ENCODE data around the gene THRB. TPM values are rescaled to one million over a fixed set of nuclear protein-coding genes. Genes with fewer than 3 reads are reported as not detected.

Gene THRB
- total RNA-seq, 1 experiment from 2014 or later = 9.7 TPM

DNA sequence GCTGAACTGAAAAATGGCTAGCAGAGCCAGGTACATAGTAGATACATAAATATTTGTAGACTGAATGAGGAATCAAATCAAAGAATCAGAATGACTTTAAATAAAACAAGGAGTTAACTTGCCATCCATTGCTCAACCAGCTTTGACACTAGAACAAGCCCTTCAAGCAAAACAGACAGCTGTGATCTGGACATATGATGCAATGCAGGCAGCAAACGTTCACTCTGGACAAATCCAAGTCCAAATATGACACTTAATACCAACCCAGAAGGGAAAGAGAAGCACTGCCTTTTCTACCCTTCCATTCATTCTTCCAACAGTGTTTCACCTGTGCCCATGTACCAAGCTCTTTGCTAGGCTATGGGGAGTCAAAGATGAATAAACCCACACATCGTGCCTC, 4.5 kb downstream of the THRB start:
- Histone ChIP-seq H3K4me2 (no peak overlapping the region), H3K4me1 (replicated peaks; ENCODE audit: insufficient read depth) (peaks cover 34% of the 10 kb centered on the region), H3K36me3 (ENCODE audit: low read depth) (no peaks in the 10 kb centered on the region), H3K4me3 (no peak overlapping the region), H3K79me2 (ENCODE audit: low read depth) (peaks cover 79% of the 10 kb centered on the region), H3F3A (ENCODE audit: insufficient read depth, low read depth) (peaks cover 12% of the 10 kb centered on the region), H3K27ac (no peak overlapping the region), H4K20me1 (ENCODE audit: insufficient read depth) (no peaks in the 10 kb centered on the region), H3K9me2 (ENCODE audit: insufficient read depth) (no peaks in the 10 kb centered on the region; the same call in 1 of the 2 replicates), H3K27me3 (ENCODE audit: insufficient read depth, low read depth) (no peaks in the 10 kb centered on the region), H3K9me3 (ENCODE audit: insufficient read depth, low read depth) (no peaks in the 10 kb centered on the region), H2AFZ (no peak overlapping the region)
- intact Hi-C loops (cut with micrococcal nuclease; ENCODE audit: unreplicated experiment) = no loop called here
- ChIA-PET POLR2A (ENCODE audit: unreplicated experiment) (interaction anchor here (0.9 kb wide), 1 partner anchor 601 kb away, joined by 5 read pairs; no protein-coding TSS in a partner anchor), CTCF (interaction anchor here (0.6 kb wide), 1 partner anchor 14 kb away, joined by 3 read pairs; no protein-coding TSS in a partner anchor)
- TF ChIP-seq CTCF (conservative IDR thresholded peaks at IDR 0.05) (no peak), EZH2 (IDR thresholded peaks at IDR 0.05; ENCODE audit: low read depth) (no peak)
- DNase-seq = no peak
- BruUV-seq (replicated peaks) = no TSS peak

DNA sequence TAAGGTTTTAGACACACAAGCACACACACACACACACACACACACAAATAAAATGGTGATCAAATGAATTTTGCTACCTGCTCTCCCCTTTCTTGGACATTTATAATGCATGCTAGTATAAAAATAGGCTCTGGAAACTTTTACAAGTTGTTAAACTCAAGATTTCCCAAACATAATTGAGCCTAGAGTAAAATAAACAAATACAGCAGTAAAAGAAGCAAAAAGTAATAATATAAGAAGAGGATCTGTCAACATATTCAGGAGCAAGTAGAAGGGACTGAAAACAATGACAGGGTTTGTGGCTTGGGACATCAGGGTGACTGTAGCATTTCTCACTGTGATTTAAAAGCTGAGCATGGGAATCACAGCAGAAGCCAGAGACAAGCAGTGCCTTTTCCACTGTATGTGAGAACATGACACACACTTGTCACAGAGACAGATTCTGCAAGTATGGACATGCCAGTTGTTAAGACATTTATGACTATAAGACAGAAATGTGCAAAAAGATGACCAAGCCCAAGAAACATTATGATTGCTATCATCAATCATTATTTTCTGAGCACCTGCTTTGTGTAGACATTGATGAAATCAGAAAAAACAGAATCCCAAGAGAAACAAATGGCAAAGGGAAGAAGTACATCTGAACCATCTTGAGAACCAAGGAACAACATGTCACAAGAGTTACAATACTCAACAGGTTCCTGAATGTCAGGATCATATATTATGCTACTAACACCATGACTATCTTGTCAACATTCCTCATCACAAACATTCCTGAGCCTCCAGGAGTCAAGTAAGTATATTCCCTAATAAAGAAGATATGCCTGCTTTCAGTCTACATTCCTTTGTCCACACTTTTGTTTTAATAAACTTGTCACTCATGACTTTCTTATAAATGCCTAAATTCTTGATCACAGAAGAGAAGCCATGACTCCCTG, 7.1 kb downstream of the THRB start:
- DNase-seq = no peak

GRCh38 chr3:24485511-24485910, 9.1 kb downstream of the THRB start:
- H3F3A ChIP-seq (ENCODE audit: insufficient read depth, low read depth) = peaks cover 3% of the 10 kb centered on the region; the same call in 1 of the 2 replicates
- intact Hi-C loops (cut with micrococcal nuclease; ENCODE audit: unreplicated experiment) = no loop called here
- no peak overlapping the region for H3K27ac ChIP-seq
- BruUV-seq (replicated peaks) = no TSS peak
- H3K9me3 ChIP-seq (ENCODE audit: insufficient read depth, low read depth) = no peaks in the 10 kb centered on the region
- TF ChIP-seq CTCF (conservative IDR thresholded peaks at IDR 0.05) (no peak), EZH2 (IDR thresholded peaks at IDR 0.05; ENCODE audit: low read depth) (no peak)
- no peak overlapping the region for H3K4me2 ChIP-seq
- H3K4me3 ChIP-seq = no peak overlapping the region
- ChIA-PET CTCF (no interaction called here), POLR2A (ENCODE audit: unreplicated experiment) (interaction anchor here (0.6 kb wide), 1 partner anchor 358 kb away, joined by 6 read pairs; no protein-coding TSS in a partner anchor)
- H4K20me1 ChIP-seq (ENCODE audit: insufficient read depth) = no peaks in the 10 kb centered on the region
- no peak for DNase-seq
- no peaks in the 10 kb centered on the region for H3K36me3 ChIP-seq (ENCODE audit: low read depth)
- peaks cover 18% of the 10 kb centered on the region; the same call in 1 of the 2 replicates for H3K4me1 ChIP-seq (replicated peaks; ENCODE audit: insufficient read depth)
- H3K27me3 ChIP-seq (ENCODE audit: insufficient read depth, low read depth) = no peaks in the 10 kb centered on the region
- no peaks in the 10 kb centered on the region; the same call in 1 of the 2 replicates for H3K9me2 ChIP-seq (ENCODE audit: insufficient read depth)
- H3K79me2 ChIP-seq (ENCODE audit: low read depth) = peaks cover 52% of the 10 kb centered on the region
- H2AFZ ChIP-seq = no peak overlapping the region

More for the DNA sequence above, 7.1 kb downstream of the THRB start:
- H3K79me2 ChIP-seq (ENCODE audit: low read depth) = peaks cover 68% of the 10 kb centered on the region
- no peak for TF ChIP-seq EZH2 (IDR thresholded peaks at IDR 0.05; ENCODE audit: low read depth)
- no peak for TF ChIP-seq CTCF (conservative IDR thresholded peaks at IDR 0.05)
- no peaks in the 10 kb centered on the region for H3K9me3 ChIP-seq (ENCODE audit: insufficient read depth, low read depth)
- no peak overlapping the region for H3K27ac ChIP-seq
- peaks cover 24% of the 10 kb centered on the region for H3K4me1 ChIP-seq (replicated peaks; ENCODE audit: insufficient read depth)
- no peak overlapping the region for H2AFZ ChIP-seq
- H4K20me1 ChIP-seq (ENCODE audit: insufficient read depth) = no peaks in the 10 kb centered on the region
- H3K4me2 ChIP-seq = no peak overlapping the region
- CTCF ChIA-PET = no interaction called here
- BruUV-seq (replicated peaks) = no TSS peak
- no peak overlapping the region for H3K4me3 ChIP-seq
- POLR2A ChIA-PET (ENCODE audit: unreplicated experiment) = no interaction called here
- no peaks in the 10 kb centered on the region for H3K36me3 ChIP-seq (ENCODE audit: low read depth)
- H3F3A ChIP-seq (ENCODE audit: insufficient read depth, low read depth) = no peaks in the 10 kb centered on the region
- intact Hi-C loops (cut with micrococcal nuclease; ENCODE audit: unreplicated experiment) = no loop called here
- no peaks in the 10 kb centered on the region; the same call in 1 of the 2 replicates for H3K9me2 ChIP-seq (ENCODE audit: insufficient read depth)
- H3K27me3 ChIP-seq (ENCODE audit: insufficient read depth, low read depth) = no peaks in the 10 kb centered on the region
